ENCODE results near the gene TLK1.

DNA sequence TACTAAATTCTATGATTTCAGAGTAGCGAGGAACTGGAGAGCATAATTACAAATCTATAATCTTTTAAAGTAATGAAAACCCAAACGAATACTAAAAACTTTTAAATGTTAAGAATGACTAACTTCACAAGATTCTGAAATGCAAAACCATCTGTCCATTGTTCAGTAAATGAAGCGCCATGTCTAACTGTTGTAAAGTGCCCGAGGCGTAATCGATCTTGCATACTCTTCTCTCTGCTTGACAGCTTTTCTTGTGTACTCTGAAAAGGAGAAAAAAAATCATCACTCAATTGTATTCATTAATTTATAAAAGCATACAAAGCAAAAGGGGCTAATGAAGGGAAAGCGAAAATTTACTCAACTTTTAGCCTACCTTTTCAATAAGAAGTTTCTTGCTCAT lies 111.0 kb downstream of the TLK1 start:
- TF ChIP-seq EZH2 (IDR thresholded peaks at IDR 0.05; ENCODE audit: low read length, missing control alignments) = no peak
- TF ChIP-seq, protein P1, sequence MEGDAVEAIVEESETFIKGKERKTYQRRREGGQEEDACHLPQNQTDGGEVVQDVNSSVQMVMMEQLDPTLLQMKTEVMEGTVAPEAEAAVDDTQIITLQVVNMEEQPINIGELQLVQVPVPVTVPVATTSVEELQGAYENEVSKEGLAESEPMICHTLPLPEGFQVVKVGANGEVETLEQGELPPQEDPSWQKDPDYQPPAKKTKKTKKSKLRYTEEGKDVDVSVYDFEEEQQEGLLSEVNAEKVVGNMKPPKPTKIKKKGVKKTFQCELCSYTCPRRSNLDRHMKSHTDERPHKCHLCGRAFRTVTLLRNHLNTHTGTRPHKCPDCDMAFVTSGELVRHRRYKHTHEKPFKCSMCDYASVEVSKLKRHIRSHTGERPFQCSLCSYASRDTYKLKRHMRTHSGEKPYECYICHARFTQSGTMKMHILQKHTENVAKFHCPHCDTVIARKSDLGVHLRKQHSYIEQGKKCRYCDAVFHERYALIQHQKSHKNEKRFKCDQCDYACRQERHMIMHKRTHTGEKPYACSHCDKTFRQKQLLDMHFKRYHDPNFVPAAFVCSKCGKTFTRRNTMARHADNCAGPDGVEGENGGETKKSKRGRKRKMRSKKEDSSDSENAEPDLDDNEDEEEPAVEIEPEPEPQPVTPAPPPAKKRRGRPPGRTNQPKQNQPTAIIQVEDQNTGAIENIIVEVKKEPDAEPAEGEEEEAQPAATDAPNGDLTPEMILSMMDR (conservative IDR thresholded peaks at IDR 0.05 in 1 of 2, IDR thresholded peaks at IDR 0.05 in 1 of 2; ENCODE audit: low read depth in 1 of 2, low read length in 2 of 2) = no peak

All from fibroblast of lung (primary cell).